Activated naive CD4-positive, alpha-beta T cell treated with anti-CD3 and anti-CD28 coated beads for 36 hours (primary cell): ENCODE measurements around the gene P2RX7. TPM values are rescaled to one million over a fixed set of nuclear protein-coding genes. Genes with fewer than 3 reads are reported as not detected.
"Not testable (repeated sequence)": the region's sequence is repeated elsewhere in the genome, so short reads cannot be mapped to it uniquely, and the experiment has no call there.

Experiments
- CTCF ChIA-PET: fragments of 350-600 bp; sonication (Branson Sonifier 250); formaldehyde crosslinking; loops from one replicate; lab custom pipeline; 2021; ENCODE audit warnings: antibody characterized with exemption; lab: Charles Lee
- DNase-seq: peaks from one replicate; pipeline ENCODE4 v3.0.0-alpha.2; 2020
- H3K27ac Mint-ChIP-seq: one replicate; pipeline ENCODE4 v1.8.0; 2021; ENCODE audit warnings: mild to moderate bottlenecking, mixed read lengths
- H3K27me3 Mint-ChIP-seq: one replicate; pipeline ENCODE4 v1.8.0; 2021; ENCODE audit warnings: low read depth, mixed read lengths
- H3K36me3 Mint-ChIP-seq: one replicate; pipeline ENCODE4 v1.8.0; 2021; ENCODE audit warnings: low read depth, mixed read lengths
- H3K4me1 Mint-ChIP-seq: one replicate; pipeline ENCODE4 v1.8.0; 2021; ENCODE audit warnings: low read depth, mixed read lengths
- H3K4me3 Mint-ChIP-seq: one replicate; pipeline ENCODE4 v1.8.0; 2021; ENCODE audit warnings: mild to moderate bottlenecking, moderate library complexity, mixed read lengths
- H3K9me3 Mint-ChIP-seq: one replicate; pipeline ENCODE4 v1.8.0; 2021; ENCODE audit warnings: mixed read lengths
- intact Hi-C: fragments of 100-400 bp; cut with micrococcal nuclease; formaldehyde crosslinking; loops from one replicate; pipeline ENCODE4 v1.15.1; 2023
- total RNA-seq, 2 experiments: library from RNA; stranded (reverse); gene quantifications; one replicate each; pipeline ENCODE4 v1.2.3, GENCODE V29; 2021

Gene P2RX7
- total RNA-seq, 2 experiments from 2014 or later = 6.3 to 6.6 TPM

- H3K9me3 Mint-ChIP-seq = no peaks in the 10 kb centered on the region
- peak overlapping the region; percentile 77 for H3K27ac Mint-ChIP-seq
- peak; percentile 48 for DNase-seq
- H3K36me3 Mint-ChIP-seq = peaks cover 4% of the 10 kb centered on the region
- H3K4me1 Mint-ChIP-seq = peaks cover 29% of the 10 kb centered on the region
- no peak overlapping the region for H3K4me3 Mint-ChIP-seq
- CTCF ChIA-PET = interaction anchor here (1.8 kb wide), 1 partner anchor 12 kb away, joined by 5 read pairs; the partner anchor contains the start of gene P2RX7
- no peaks in the 10 kb centered on the region for H3K27me3 Mint-ChIP-seq
- intact Hi-C loops = loop anchor here (1.0 to 2.0 kb wide), 5 partner anchors 11 to 482 kb away; partner anchors contain the start of genes ORAI1 and P2RX4
Observed at GRCh38 chr12:121144416-121144914, 11.8 kb downstream of the P2RX7 start.

DNA sequence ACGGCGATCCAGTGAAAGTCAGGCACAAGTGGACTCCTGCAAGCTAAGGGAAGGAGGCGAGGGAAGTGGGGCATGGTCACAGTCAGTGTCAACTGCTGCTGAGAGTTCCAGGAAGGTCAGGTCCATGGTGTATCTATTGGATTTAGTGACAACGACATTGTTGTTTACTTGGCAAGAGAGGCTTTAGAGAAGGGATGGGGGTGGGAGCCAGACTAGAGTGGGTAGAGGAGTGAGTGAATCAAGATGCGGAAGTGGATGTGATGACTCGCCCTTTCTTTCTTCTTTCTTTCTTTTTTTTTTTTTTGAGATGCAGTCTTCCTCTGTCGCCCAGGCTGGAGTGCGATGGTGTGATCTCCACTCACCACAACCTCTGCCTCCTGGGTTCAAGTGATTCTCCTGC lies 12.5 kb downstream of the P2RX7 start:
- intact Hi-C loops = loop anchor here (2.0 kb wide), 2 partner anchors 38 to 482 kb away; partner anchors contain the start of gene ORAI1
- H3K4me1 Mint-ChIP-seq = peaks cover 29% of the 10 kb centered on the region
- H3K27ac Mint-ChIP-seq = peak overlapping the region; percentile 77
- CTCF ChIA-PET = no interaction called here
- peaks cover 4% of the 10 kb centered on the region for H3K36me3 Mint-ChIP-seq
- no peak overlapping the region for H3K4me3 Mint-ChIP-seq
- peak; percentile 68 for DNase-seq
- no peaks in the 10 kb centered on the region for H3K27me3 Mint-ChIP-seq
- H3K9me3 Mint-ChIP-seq = no peaks in the 10 kb centered on the region

- intact Hi-C loops, CTCF ChIA-PET, H3K36me3 Mint-ChIP-seq, H3K27ac Mint-ChIP-seq, H3K27me3 Mint-ChIP-seq, DNase-seq, H3K9me3 Mint-ChIP-seq, H3K4me3 Mint-ChIP-seq: not testable (repeated sequence)
- H3K4me1 Mint-ChIP-seq = peaks cover 18% of the 10 kb centered on the region
Observed at GRCh38 chr12:121149289-121149688, 16.6 kb downstream of the P2RX7 start.

GRCh38 chr12:121154793-121155375 lies 22.2 kb downstream of the P2RX7 start:
- no peak for DNase-seq
- Mint-ChIP-seq H3K27ac (no peak overlapping the region), H3K27me3 (no peaks in the 10 kb centered on the region), H3K4me3 (no peak overlapping the region), H3K4me1 (no peaks in the 10 kb centered on the region), H3K36me3 (peaks cover 13% of the 10 kb centered on the region), H3K9me3 (peaks cover 9% of the 10 kb centered on the region)
- CTCF ChIA-PET = interaction anchor here (1.0 kb wide), 1 partner anchor 46 kb away, joined by 5 read pairs; no protein-coding TSS in a partner anchor
- intact Hi-C loops = no loop called here

DNA sequence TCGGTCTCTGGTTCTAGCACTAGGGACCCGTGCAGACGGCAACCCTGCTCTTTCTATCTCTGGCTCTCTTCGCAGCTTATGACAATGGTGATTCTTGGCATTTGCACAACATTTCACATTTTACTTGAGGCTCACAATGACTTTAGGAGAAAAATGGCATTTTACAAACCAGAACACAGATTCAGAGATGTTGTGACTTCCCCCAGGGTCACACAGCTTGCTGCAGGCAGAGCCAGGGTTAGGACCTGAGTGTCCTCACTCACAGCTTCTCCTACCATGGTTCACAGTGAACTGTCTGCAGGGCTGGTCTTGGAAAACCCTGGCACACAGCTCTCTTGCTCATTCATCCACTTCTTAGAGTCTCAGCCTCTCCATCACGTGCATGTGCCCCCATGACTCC lies 23.7 kb downstream of the P2RX7 start:
- intact Hi-C loops = no loop called here
- no peak for DNase-seq
- CTCF ChIA-PET = interaction anchor here (0.7 to 1.1 kb wide), 3 partner anchors 19 to 136 kb away, joined by 3 to 5 read pairs (median 4); no protein-coding TSS in a partner anchor
- H3K27ac Mint-ChIP-seq = no peak overlapping the region
- peaks cover 13% of the 10 kb centered on the region for H3K36me3 Mint-ChIP-seq
- H3K9me3 Mint-ChIP-seq = peaks cover 9% of the 10 kb centered on the region
- no peaks in the 10 kb centered on the region for H3K4me1 Mint-ChIP-seq
- no peak overlapping the region for H3K4me3 Mint-ChIP-seq
- no peaks in the 10 kb centered on the region for H3K27me3 Mint-ChIP-seq

DNA sequence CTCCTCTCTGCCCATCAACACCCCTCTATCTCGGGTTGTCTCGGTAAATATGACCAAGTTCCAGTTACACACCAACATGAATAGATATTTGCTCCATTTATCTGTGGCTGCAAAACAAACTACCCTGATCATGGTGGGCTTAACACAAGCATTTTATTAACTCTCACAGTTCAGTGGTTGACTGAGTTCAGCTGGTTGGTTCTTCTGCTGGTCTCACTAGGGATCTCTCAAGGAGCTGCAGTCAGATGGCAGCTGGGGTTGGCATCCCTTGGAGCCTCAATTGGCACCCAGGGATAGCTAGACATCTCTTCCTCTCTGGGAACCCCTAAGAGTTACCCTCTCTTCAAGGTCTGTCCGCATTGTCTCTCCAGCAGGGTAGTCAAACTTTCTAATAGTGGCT lies 25.4 kb downstream of the P2RX7 start:
- H3K36me3 Mint-ChIP-seq = peaks cover 13% of the 10 kb centered on the region
- intact Hi-C loops = no loop called here
- H3K9me3 Mint-ChIP-seq = peaks cover 9% of the 10 kb centered on the region
- no peak for DNase-seq
- no peak overlapping the region for H3K27ac Mint-ChIP-seq
- CTCF ChIA-PET = no interaction called here
- H3K4me1 Mint-ChIP-seq = no peaks in the 10 kb centered on the region
- H3K4me3 Mint-ChIP-seq = no peak overlapping the region
- no peaks in the 10 kb centered on the region for H3K27me3 Mint-ChIP-seq

GRCh38 chr12:121158728-121159351 lies 26.2 kb downstream of the P2RX7 start:
- CTCF ChIA-PET = interaction anchor here (0.6 kb wide), 1 partner anchor 285 kb away, joined by 3 read pairs; no protein-coding TSS in a partner anchor
- DNase-seq, H3K27ac Mint-ChIP-seq, H3K4me3 Mint-ChIP-seq, intact Hi-C loops, H3K9me3 Mint-ChIP-seq, H3K27me3 Mint-ChIP-seq, H3K4me1 Mint-ChIP-seq: not testable (repeated sequence)
- peaks cover 13% of the 10 kb centered on the region for H3K36me3 Mint-ChIP-seq

- intact Hi-C loops = no loop called here
- Mint-ChIP-seq H3K9me3 (peaks cover 9% of the 10 kb centered on the region), H3K4me3 (no peak overlapping the region), H3K4me1 (no peaks in the 10 kb centered on the region), H3K27me3 (no peaks in the 10 kb centered on the region), H3K36me3 (peaks cover 13% of the 10 kb centered on the region), H3K27ac (no peak overlapping the region)
- CTCF ChIA-PET = interaction anchor here (0.6 kb wide), 1 partner anchor 284 kb away, joined by 3 read pairs; no protein-coding TSS in a partner anchor
- no peak for DNase-seq
Observed at GRCh38 chr12:121159467-121160307, 27.0 kb downstream of the P2RX7 start.

GRCh38 chr12:121162384-121162783 lies 29.7 kb downstream of the P2RX7 start:
- CTCF ChIA-PET = no interaction called here
- DNase-seq = no peak
- peaks cover 15% of the 10 kb centered on the region for H3K36me3 Mint-ChIP-seq
- intact Hi-C loops = no loop called here
- no peaks in the 10 kb centered on the region for H3K4me1 Mint-ChIP-seq
- H3K9me3 Mint-ChIP-seq = peaks cover 9% of the 10 kb centered on the region
- H3K27me3 Mint-ChIP-seq = no peaks in the 10 kb centered on the region
- H3K4me3 Mint-ChIP-seq = no peak overlapping the region
- H3K27ac Mint-ChIP-seq = no peak overlapping the region

DNA sequence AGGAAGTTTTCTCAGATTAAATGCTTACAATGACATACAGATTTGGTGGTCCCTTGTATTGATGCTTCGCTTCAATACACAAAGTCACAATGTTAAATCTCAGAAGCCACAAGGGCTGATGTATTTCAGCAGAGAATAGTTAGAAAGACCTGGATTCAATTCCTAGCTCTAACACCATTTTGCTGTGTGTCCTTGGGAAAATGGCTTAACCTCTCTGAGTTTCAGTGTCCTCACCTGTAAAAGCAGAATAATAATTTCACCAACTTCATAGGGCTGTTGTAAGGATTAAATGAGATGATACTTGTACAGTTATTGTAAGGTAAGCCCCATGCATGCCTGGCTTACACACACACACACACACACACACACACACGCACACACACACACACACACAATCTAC lies 30.3 kb downstream of the P2RX7 start:
- CTCF ChIA-PET = no interaction called here
- Mint-ChIP-seq H3K27ac (no peak overlapping the region), H3K27me3 (no peaks in the 10 kb centered on the region), H3K36me3 (peaks cover 13% of the 10 kb centered on the region), H3K4me1 (no peaks in the 10 kb centered on the region), H3K4me3 (no peak overlapping the region), H3K9me3 (peaks cover 8% of the 10 kb centered on the region)
- DNase-seq = no peak
- intact Hi-C loops = no loop called here

- H3K27ac Mint-ChIP-seq, H3K36me3 Mint-ChIP-seq, H3K9me3 Mint-ChIP-seq, intact Hi-C loops, H3K27me3 Mint-ChIP-seq, H3K4me3 Mint-ChIP-seq, H3K4me1 Mint-ChIP-seq, DNase-seq: not testable (repeated sequence)
- CTCF ChIA-PET = interaction anchor here (0.7 kb wide), 1 partner anchor 12 kb away, joined by 3 read pairs; no protein-coding TSS in a partner anchor
Observed at GRCh38 chr12:121164839-121165238, 32.2 kb downstream of the P2RX7 start.

DNA sequence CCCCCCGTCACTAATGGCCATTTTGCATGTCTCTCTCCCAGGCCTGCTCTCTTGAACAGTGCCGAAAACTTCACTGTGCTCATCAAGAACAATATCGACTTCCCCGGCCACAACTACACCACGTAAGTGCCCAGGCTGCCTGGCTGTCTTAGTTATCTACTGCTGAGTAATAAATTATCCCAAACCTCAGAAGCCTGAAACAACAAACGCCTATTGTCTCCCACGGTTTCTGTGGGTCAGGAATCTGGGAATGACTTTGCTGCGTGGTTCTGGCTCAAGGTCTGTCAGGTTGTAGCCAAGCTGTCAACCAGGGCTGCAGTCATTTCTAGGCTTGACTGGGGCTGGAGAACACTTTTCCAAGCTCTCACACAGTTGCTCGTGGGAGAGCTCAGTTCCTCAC lies 32.6 kb downstream of the P2RX7 start:
- no peak overlapping the region for H3K27ac Mint-ChIP-seq
- H3K36me3 Mint-ChIP-seq = peaks cover 6% of the 10 kb centered on the region
- no peak for DNase-seq
- no peak overlapping the region for H3K4me3 Mint-ChIP-seq
- CTCF ChIA-PET = no interaction called here
- H3K4me1 Mint-ChIP-seq = no peaks in the 10 kb centered on the region
- intact Hi-C loops = no loop called here
- H3K27me3 Mint-ChIP-seq = no peaks in the 10 kb centered on the region
- H3K9me3 Mint-ChIP-seq = no peaks in the 10 kb centered on the region
